ENCODE measurements around the gene CAMK2N2. TPM values are rescaled to one million over a fixed set of nuclear protein-coding genes. Genes with fewer than 3 reads are reported as not detected.
A peak's percentile ranks its signal among the peaks of the same experiment; 100 is the strongest.

CAMK2N2 gene
- total RNA-seq, 1 donor from 2014 or later: 14.8 TPM

DNA sequence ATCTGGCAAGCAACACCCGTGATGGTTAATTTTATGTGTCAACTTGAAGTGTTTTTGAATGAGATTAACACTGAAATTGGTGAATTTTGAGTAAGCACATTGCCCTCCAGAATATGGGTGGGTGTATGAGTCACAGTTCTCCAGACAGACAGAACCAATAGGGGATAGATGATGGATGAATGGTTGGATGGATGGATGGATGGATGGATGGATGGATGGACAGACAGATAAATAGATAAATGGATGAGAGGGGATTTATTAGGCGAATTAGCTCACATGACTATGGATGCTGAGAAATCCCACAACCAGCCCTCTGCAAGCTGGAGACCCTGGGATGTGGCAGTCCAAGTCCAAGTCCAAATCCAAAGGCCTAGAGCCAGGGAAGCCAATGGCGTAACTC, 37.4 kb downstream of the CAMK2N2 start:
- Mint-ChIP-seq H3K4me1 (ENCODE audit: low read depth, unreplicated experiment) (no peaks in the 10 kb centered on the region), H3K27me3 (ENCODE audit: unreplicated experiment) (peaks cover 1% of the 10 kb centered on the region)

GRCh38 chr3:184222521-184222920, 38.8 kb downstream of the CAMK2N2 start:
- Mint-ChIP-seq H3K4me1 (ENCODE audit: low read depth, unreplicated experiment) (no peaks in the 10 kb centered on the region), H3K36me3 (ENCODE audit: unreplicated experiment) (no peaks in the 10 kb centered on the region), H3K4me3 (ENCODE audit: unreplicated experiment) (no peak overlapping the region), H3K9me3 (ENCODE audit: unreplicated experiment) (no peaks in the 10 kb centered on the region), H3K27me3 (ENCODE audit: unreplicated experiment) (no peaks in the 10 kb centered on the region), H3K27ac (ENCODE audit: unreplicated experiment) (no peak overlapping the region)
- DNase-seq: no peak
- no peak for TF ChIP-seq CTCF (IDR thresholded peaks at IDR 0.05; ENCODE audit: partially characterized antibody, unreplicated experiment)

More for the DNA sequence above, 37.4 kb downstream of the CAMK2N2 start:
- DNase-seq: no peak
- no peaks in the 10 kb centered on the region for H3K9me3 Mint-ChIP-seq (ENCODE audit: unreplicated experiment)
- no peak overlapping the region for H3K27ac Mint-ChIP-seq (ENCODE audit: unreplicated experiment)
- no peaks in the 10 kb centered on the region for H3K36me3 Mint-ChIP-seq (ENCODE audit: unreplicated experiment)
- H3K4me3 Mint-ChIP-seq (ENCODE audit: unreplicated experiment): no peak overlapping the region
- no peak for TF ChIP-seq CTCF (IDR thresholded peaks at IDR 0.05; ENCODE audit: partially characterized antibody, unreplicated experiment)

DNA sequence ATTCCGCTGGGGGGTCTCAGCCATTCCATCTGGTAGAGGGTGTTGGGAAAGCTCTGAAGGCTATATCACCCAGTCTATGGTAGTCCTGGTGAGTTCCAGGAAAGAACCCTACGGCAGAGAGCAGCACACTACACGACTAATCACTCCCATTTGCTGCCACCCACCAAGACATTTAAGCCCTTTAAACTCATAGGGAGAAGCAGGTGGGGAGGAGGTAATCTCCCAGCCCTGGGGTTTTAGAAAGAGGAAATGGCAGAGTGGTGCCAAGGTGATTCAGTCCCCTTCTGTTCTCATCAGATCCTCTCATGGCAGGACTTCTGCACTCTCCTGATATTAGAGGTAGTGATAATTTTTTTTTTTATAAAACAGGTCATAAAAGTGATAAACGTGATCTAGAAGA, 42.5 kb downstream of the CAMK2N2 start:
- Mint-ChIP-seq H3K27ac (ENCODE audit: unreplicated experiment) (no peak overlapping the region), H3K9me3 (ENCODE audit: unreplicated experiment) (no peaks in the 10 kb centered on the region), H3K4me1 (ENCODE audit: low read depth, unreplicated experiment) (no peaks in the 10 kb centered on the region), H3K4me3 (ENCODE audit: unreplicated experiment) (no peak overlapping the region), H3K27me3 (ENCODE audit: unreplicated experiment) (no peaks in the 10 kb centered on the region), H3K36me3 (ENCODE audit: unreplicated experiment) (no peaks in the 10 kb centered on the region)
- no peak for DNase-seq
- no peak for TF ChIP-seq CTCF (IDR thresholded peaks at IDR 0.05; ENCODE audit: partially characterized antibody, unreplicated experiment)

DNA sequence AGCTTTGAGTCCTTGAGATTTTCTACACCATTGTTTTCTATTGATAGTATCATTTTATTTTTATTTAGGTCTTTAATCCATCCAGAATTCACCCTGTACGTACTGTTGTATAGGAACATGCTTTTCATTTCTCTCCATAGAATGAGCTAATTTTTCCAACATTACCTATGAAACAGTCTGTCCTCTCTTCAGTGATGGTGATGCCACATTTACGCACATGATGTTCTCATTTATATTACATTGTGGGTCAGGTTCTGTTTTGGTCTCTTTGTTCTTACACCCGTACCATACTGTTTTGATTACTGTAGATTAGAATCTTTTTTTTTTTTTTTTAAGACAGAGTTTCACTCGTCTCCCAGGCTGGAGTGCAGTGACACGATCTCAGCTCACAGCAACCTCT, 49.6 kb downstream of the CAMK2N2 start:
- Mint-ChIP-seq H3K4me3 (ENCODE audit: unreplicated experiment) (no peak overlapping the region), H3K27me3 (ENCODE audit: unreplicated experiment) (no peaks in the 10 kb centered on the region), H3K9me3 (ENCODE audit: unreplicated experiment) (no peaks in the 10 kb centered on the region), H3K36me3 (ENCODE audit: unreplicated experiment) (no peaks in the 10 kb centered on the region), H3K27ac (ENCODE audit: unreplicated experiment) (no peak overlapping the region), H3K4me1 (ENCODE audit: low read depth, unreplicated experiment) (no peaks in the 10 kb centered on the region)
- DNase-seq: no peak
- TF ChIP-seq CTCF (IDR thresholded peaks at IDR 0.05; ENCODE audit: partially characterized antibody, unreplicated experiment): no peak

DNA sequence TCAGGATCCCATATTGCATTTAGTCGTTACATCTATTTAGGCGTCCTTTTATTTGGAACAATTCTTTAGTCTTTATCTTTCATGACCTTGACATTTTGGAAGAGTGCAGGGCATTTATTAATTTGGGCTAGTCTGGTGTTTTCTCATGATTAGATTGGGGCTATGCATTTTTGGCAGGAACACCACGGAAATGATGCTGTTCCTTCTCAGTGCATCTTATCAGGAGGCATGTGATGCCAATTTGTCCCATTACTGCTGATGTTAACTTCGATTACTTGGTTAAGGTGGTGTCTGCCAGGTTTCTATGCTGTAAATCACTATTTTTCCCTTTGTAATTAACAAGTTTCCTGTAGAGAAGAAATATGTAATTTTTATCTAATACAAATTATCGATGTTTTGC, 50.1 kb downstream of the CAMK2N2 start:
- Mint-ChIP-seq H3K4me1 (ENCODE audit: low read depth, unreplicated experiment) (no peaks in the 10 kb centered on the region), H3K27ac (ENCODE audit: unreplicated experiment) (no peak overlapping the region), H3K4me3 (ENCODE audit: unreplicated experiment) (no peak overlapping the region), H3K36me3 (ENCODE audit: unreplicated experiment) (no peaks in the 10 kb centered on the region), H3K27me3 (ENCODE audit: unreplicated experiment) (no peaks in the 10 kb centered on the region), H3K9me3 (ENCODE audit: unreplicated experiment) (no peaks in the 10 kb centered on the region)
- DNase-seq: no peak
- TF ChIP-seq CTCF (IDR thresholded peaks at IDR 0.05; ENCODE audit: partially characterized antibody, unreplicated experiment): no peak

Small RNAs within 50 kb of the gene (microRNA-seq; reads per million reads assigned to microRNA genes)
- 818 reads per million, percentile 88 among the genes with 10 or more reads in this experiment for gene MIR1224 (ENCODE audit: unreplicated experiment)

Other genes starting within 250 kb of the CAMK2N2 start
- gene ABCC5, start 243.7 kb downstream of the CAMK2N2 start, total RNA-seq (ENCODE audit: unreplicated experiment): 134 TPM
- not detected for gene HTR3D, start 229.8 kb downstream of the CAMK2N2 start, total RNA-seq (ENCODE audit: unreplicated experiment)
- gene HTR3C, start 208.5 kb downstream of the CAMK2N2 start, total RNA-seq (ENCODE audit: unreplicated experiment): not detected
- gene HTR3E, start 164.5 kb downstream of the CAMK2N2 start, total RNA-seq (ENCODE audit: unreplicated experiment): not detected
- gene EIF2B5, start 126.2 kb downstream of the CAMK2N2 start, total RNA-seq (ENCODE audit: unreplicated experiment): 41.6 TPM
- gene DVL3, start 106.2 kb downstream of the CAMK2N2 start, total RNA-seq (ENCODE audit: unreplicated experiment): 213 TPM
- 315 TPM for gene AP2M1, start 86.7 kb downstream of the CAMK2N2 start, total RNA-seq (ENCODE audit: unreplicated experiment)
- gene ABCF3, start 75.4 kb downstream of the CAMK2N2 start, total RNA-seq (ENCODE audit: unreplicated experiment): 87.9 TPM
- 56.5 TPM for gene VWA5B2, start 32.0 kb downstream of the CAMK2N2 start, total RNA-seq (ENCODE audit: unreplicated experiment)
- 26.5 TPM for gene ALG3, start 12.6 kb downstream of the CAMK2N2 start, total RNA-seq (ENCODE audit: unreplicated experiment)
- gene EEF1AKMT4, start 11.9 kb downstream of the CAMK2N2 start, total RNA-seq (ENCODE audit: unreplicated experiment): 1.7 TPM
- gene ECE2, start 14.5 kb upstream of the CAMK2N2 start, total RNA-seq (ENCODE audit: unreplicated experiment): 1.6 TPM
- gene PSMD2, start 37.7 kb upstream of the CAMK2N2 start, total RNA-seq (ENCODE audit: unreplicated experiment): 338 TPM
- gene EIF4G1, start 53.1 kb upstream of the CAMK2N2 start, total RNA-seq (ENCODE audit: unreplicated experiment): 346 TPM
- gene FAM131A, start 76.0 kb upstream of the CAMK2N2 start, total RNA-seq (ENCODE audit: unreplicated experiment): 51.4 TPM
- 17.8 TPM for gene CLCN2, start 100.1 kb upstream of the CAMK2N2 start, total RNA-seq (ENCODE audit: unreplicated experiment)
- 48.1 TPM for gene POLR2H, start 100.2 kb upstream of the CAMK2N2 start, total RNA-seq (ENCODE audit: unreplicated experiment)
- 1.6 TPM for gene THPO, start 116.7 kb upstream of the CAMK2N2 start, total RNA-seq (ENCODE audit: unreplicated experiment)
- 47.1 TPM for gene CHRD, start 118.5 kb upstream of the CAMK2N2 start, total RNA-seq (ENCODE audit: unreplicated experiment)

All from glutamatergic neuron (in vitro differentiated cells).